ENCODE results near the gene SGPL1. TPM values are rescaled to one million over a fixed set of nuclear protein-coding genes. Genes with fewer than 3 reads are reported as not detected.
A peak's percentile ranks its signal among the peaks of the same experiment; 100 is the strongest.

SGPL1 gene
- total and polyA plus RNA-seq, 8 donors: 47.5 to 60.6 (median 53.7) TPM

GRCh38 chr10:70778267-70778924 lies 37.4 kb upstream of the SGPL1 start:
- intact Hi-C loops (cut with DNase I): no loop called here

GRCh38 chr10:70779088-70779487 lies 36.7 kb upstream of the SGPL1 start:
- intact Hi-C loops (cut with DNase I): no loop called here
- Histone ChIP-seq H3K36me3 (no peaks in the 10 kb centered on the region), H3K27me3 (no peaks in the 10 kb centered on the region), H3K9me3 (no peaks in the 10 kb centered on the region), H3K4me3 (no peak overlapping the region), H3K27ac (no peak overlapping the region), H3K4me1 (no peaks in the 10 kb centered on the region)
- no peak for ATAC-seq
- TF ChIP-seq CTCF (IDR thresholded peaks at IDR 0.05): no peak
- DNase-seq: no peak

More at GRCh38 chr10:70778267-70778924, 37.4 kb upstream of the SGPL1 start:
- no peak overlapping the region for H3K4me3 ChIP-seq
- no peaks in the 10 kb centered on the region for H3K36me3 ChIP-seq
- no peaks in the 10 kb centered on the region for H3K9me3 ChIP-seq
- TF ChIP-seq CTCF (IDR thresholded peaks at IDR 0.05): no peak
- H3K4me1 ChIP-seq: no peaks in the 10 kb centered on the region
- no peak for ATAC-seq
- H3K27me3 ChIP-seq: no peaks in the 10 kb centered on the region
- no peak overlapping the region for H3K27ac ChIP-seq
- DNase-seq: no peak

GRCh38 chr10:70779511-70780369 lies 36.0 kb upstream of the SGPL1 start:
- intact Hi-C loops (cut with DNase I): no loop called here
- no peak overlapping the region for H3K27ac ChIP-seq

GRCh38 chr10:70780370-70780760 lies 35.4 kb upstream of the SGPL1 start:
- no peaks in the 10 kb centered on the region for H3K27me3 ChIP-seq
- intact Hi-C loops (cut with DNase I): no loop called here
- H3K36me3 ChIP-seq: no peaks in the 10 kb centered on the region
- no peak overlapping the region for H3K4me3 ChIP-seq
- H3K4me1 ChIP-seq: no peaks in the 10 kb centered on the region
- DNase-seq: no peak
- H3K9me3 ChIP-seq: no peaks in the 10 kb centered on the region
- no peak for ATAC-seq
- no peak overlapping the region for H3K27ac ChIP-seq
- TF ChIP-seq CTCF (IDR thresholded peaks at IDR 0.05): no peak

More at GRCh38 chr10:70779511-70780369, 36.0 kb upstream of the SGPL1 start:
- Histone ChIP-seq H3K27me3 (no peaks in the 10 kb centered on the region), H3K9me3 (no peaks in the 10 kb centered on the region), H3K4me3 (no peak overlapping the region), H3K4me1 (no peaks in the 10 kb centered on the region), H3K36me3 (no peaks in the 10 kb centered on the region)
- ATAC-seq (peak; percentile 72), DNase-seq (peak in 1 of 4 donors; percentile 63)
- TF ChIP-seq CTCF (IDR thresholded peaks at IDR 0.05): no peak

- DNase-seq (no peak), ATAC-seq (no peak)
- intact Hi-C loops (cut with DNase I): no loop called here
- no peaks in the 10 kb centered on the region for H3K9me3 ChIP-seq
- H3K36me3 ChIP-seq: no peaks in the 10 kb centered on the region
- H3K4me3 ChIP-seq: no peak overlapping the region
- H3K27me3 ChIP-seq: no peaks in the 10 kb centered on the region
- TF ChIP-seq CTCF (IDR thresholded peaks at IDR 0.05): no peak
- no peaks in the 10 kb centered on the region for H3K4me1 ChIP-seq
- H3K27ac ChIP-seq: no peak overlapping the region
Measured at GRCh38 chr10:70780772-70781171, 35.0 kb upstream of the SGPL1 start.
